ENCODE data around the gene ACACB. TPM values are rescaled to one million over a fixed set of nuclear protein-coding genes. Genes with fewer than 3 reads are reported as not detected.

Gene ACACB
- total RNA-seq, 1 donor from 2014 or later = 15.4 TPM

DNA sequence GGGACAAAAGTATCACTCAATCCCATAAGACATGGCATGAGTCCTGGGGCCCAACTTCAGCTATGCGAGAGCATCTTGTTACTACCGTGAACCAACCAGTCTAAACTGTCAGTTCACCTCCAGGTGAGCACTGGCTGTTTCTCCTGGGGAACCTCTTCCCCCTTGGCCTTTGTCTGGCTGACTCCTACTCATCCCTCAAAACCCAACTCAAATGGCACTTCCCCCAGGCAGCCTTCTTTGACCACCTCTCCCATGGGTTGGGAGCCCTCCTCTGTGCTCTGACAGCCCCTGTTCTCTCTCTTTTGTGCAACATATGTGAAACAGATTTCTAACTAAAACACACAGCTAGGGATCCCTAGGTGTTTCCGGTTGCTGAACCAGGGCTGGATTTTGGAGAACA is 155.0 kb downstream of the ACACB start:
- Mint-ChIP-seq H3K27me3 (ENCODE audit: low read depth) (peaks cover 47% of the 10 kb centered on the region), H3K4me1 (peaks cover 3% of the 10 kb centered on the region), H3K4me3 (no peak overlapping the region), H3K27ac (no peak overlapping the region), H3K36me3 (no peaks in the 10 kb centered on the region), H3K9me3 (peaks cover 9% of the 10 kb centered on the region)
- no peak for DNase-seq (ENCODE audit: low spot score in 2 of 2, unreplicated experiment in 2 of 2)
- TF ChIP-seq, protein P1, sequence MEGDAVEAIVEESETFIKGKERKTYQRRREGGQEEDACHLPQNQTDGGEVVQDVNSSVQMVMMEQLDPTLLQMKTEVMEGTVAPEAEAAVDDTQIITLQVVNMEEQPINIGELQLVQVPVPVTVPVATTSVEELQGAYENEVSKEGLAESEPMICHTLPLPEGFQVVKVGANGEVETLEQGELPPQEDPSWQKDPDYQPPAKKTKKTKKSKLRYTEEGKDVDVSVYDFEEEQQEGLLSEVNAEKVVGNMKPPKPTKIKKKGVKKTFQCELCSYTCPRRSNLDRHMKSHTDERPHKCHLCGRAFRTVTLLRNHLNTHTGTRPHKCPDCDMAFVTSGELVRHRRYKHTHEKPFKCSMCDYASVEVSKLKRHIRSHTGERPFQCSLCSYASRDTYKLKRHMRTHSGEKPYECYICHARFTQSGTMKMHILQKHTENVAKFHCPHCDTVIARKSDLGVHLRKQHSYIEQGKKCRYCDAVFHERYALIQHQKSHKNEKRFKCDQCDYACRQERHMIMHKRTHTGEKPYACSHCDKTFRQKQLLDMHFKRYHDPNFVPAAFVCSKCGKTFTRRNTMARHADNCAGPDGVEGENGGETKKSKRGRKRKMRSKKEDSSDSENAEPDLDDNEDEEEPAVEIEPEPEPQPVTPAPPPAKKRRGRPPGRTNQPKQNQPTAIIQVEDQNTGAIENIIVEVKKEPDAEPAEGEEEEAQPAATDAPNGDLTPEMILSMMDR (IDR thresholded peaks at IDR 0.05; ENCODE audit: unreplicated experiment) = no peak

DNA sequence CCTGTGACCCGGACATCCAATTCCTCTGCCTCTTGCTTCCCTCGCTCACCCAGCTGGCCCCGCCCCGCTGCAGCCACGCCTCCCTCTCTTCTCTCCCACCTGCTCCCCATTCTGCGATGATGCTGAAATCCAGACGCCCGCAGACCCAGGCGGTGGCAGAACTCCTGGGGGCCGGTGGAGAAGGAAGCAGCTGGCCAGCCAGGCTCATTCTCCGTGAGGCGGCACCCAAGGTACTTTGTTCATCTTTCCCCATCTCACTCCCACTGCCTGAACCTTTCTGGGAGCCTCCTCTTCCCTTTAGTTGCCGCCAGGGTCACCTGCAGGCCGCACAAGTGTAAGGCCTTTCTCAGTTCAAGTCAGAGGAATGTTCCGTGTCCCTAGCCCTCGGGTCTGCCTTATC is 157.0 kb downstream of the ACACB start:
- Mint-ChIP-seq H3K4me3 (no peak overlapping the region), H3K27ac (no peak overlapping the region), H3K9me3 (peaks cover 9% of the 10 kb centered on the region), H3K27me3 (ENCODE audit: low read depth) (peaks cover 47% of the 10 kb centered on the region), H3K36me3 (no peaks in the 10 kb centered on the region), H3K4me1 (peaks cover 10% of the 10 kb centered on the region)
- no peak for DNase-seq (ENCODE audit: low spot score in 2 of 2, unreplicated experiment in 2 of 2)
- TF ChIP-seq, protein P1 (IDR thresholded peaks at IDR 0.05; ENCODE audit: unreplicated experiment) = no peak

DNA sequence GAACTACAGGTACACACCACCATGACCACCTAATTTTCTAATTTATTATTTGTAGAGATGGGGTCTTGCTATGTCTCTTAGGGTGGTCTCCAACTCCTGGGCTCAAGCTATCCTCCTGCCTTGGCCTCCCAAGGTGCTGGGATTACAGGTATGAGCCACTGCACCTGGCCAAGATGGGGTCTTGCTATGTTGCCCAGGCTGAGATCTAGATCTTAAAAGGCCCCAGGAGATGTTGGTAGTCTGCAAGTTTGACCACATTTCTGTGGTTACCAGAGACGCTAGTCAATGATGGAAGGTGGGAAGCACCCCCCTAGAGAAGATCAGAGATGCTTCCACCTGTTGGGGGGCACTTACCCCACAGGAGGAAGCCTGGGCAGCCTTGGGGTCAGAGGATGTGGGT is 158.0 kb downstream of the ACACB start:
- H3K4me3 Mint-ChIP-seq = no peak overlapping the region
- H3K27me3 Mint-ChIP-seq (ENCODE audit: low read depth) = peaks cover 47% of the 10 kb centered on the region
- peaks cover 14% of the 10 kb centered on the region for H3K4me1 Mint-ChIP-seq
- TF ChIP-seq, protein P1 (IDR thresholded peaks at IDR 0.05; ENCODE audit: unreplicated experiment) = no peak
- no peak for DNase-seq (ENCODE audit: low spot score in 2 of 2, unreplicated experiment in 2 of 2)
- peaks cover 9% of the 10 kb centered on the region for H3K9me3 Mint-ChIP-seq
- H3K27ac Mint-ChIP-seq = no peak overlapping the region
- H3K36me3 Mint-ChIP-seq = no peaks in the 10 kb centered on the region

DNA sequence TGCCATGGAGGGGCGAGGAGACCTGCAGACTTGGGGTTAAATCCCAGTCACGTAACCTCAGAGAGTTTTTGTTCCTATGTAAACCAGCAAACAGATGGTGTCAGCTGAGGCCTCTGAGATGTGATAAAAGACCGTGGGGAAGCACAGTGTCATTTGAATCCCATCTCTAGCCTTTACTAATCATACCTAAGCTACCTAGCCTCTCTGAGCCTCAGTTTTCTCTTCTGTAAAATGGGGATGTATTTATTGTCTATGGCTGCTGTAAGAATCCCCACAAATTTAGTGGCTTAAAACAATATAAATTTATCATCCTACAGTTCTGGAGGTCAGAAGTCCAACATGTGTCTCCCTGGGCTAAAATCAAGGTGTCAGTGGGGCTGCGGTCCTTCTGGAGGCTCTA is 158.8 kb downstream of the ACACB start:
- Mint-ChIP-seq H3K4me3 (no peak overlapping the region), H3K27ac (no peak overlapping the region), H3K27me3 (ENCODE audit: low read depth) (peaks cover 44% of the 10 kb centered on the region), H3K36me3 (no peaks in the 10 kb centered on the region), H3K4me1 (peaks cover 14% of the 10 kb centered on the region), H3K9me3 (peaks cover 7% of the 10 kb centered on the region)
- DNase-seq (ENCODE audit: low spot score in 2 of 2, unreplicated experiment in 2 of 2) = no peak
- TF ChIP-seq, protein P1 (IDR thresholded peaks at IDR 0.05; ENCODE audit: unreplicated experiment) = no peak

DNA sequence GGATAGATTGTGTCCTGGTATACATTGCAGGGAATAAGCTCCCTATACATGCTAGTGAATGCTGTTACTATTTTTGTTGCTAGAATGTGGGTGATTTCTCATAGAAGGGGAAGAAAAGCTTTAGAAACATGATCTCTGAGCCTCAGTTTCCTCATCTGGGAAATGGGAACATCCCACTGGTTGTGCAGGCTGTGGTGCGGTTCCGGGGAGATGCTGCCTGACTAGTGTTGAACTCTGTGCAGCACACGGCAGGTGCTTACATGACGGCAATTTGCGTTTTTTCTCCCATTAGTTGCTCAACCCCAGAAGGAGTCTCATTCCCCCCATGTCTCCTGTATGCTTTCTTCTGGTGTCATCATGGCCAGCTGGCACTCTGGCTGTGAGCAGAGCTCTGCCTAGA is 159.8 kb downstream of the ACACB start:
- Mint-ChIP-seq H3K4me3 (no peak overlapping the region), H3K27me3 (ENCODE audit: low read depth) (peaks cover 39% of the 10 kb centered on the region), H3K27ac (no peak overlapping the region), H3K9me3 (no peaks in the 10 kb centered on the region), H3K4me1 (peaks cover 14% of the 10 kb centered on the region), H3K36me3 (no peaks in the 10 kb centered on the region)
- no peak for DNase-seq (ENCODE audit: low spot score in 2 of 2, unreplicated experiment in 2 of 2)
- TF ChIP-seq, protein P1 (IDR thresholded peaks at IDR 0.05; ENCODE audit: unreplicated experiment) = no peak

All from mesothelial cell of epicardium (in vitro differentiated cells).